Glomerular visceral epithelial cell (primary cell): ENCODE results near the gene TRABD2B.
"Not testable (repeated sequence)": the region's sequence is repeated elsewhere in the genome, so short reads cannot be mapped to it uniquely, and the experiment has no call there.

ENCODE experiments used
- DNase-seq: peaks from one replicate; pipeline ENCODE4 v3.0.0-alpha.2; 2016; ENCODE audit errors: extremely low spot score

Gene TRABD2B

GRCh38 chr1:47967864-47968555 lies 29.2 kb downstream of the TRABD2B start:
- no peak for DNase-seq

GRCh38 chr1:47965816-47966215 lies 31.4 kb downstream of the TRABD2B start:
- no peak for DNase-seq

DNA sequence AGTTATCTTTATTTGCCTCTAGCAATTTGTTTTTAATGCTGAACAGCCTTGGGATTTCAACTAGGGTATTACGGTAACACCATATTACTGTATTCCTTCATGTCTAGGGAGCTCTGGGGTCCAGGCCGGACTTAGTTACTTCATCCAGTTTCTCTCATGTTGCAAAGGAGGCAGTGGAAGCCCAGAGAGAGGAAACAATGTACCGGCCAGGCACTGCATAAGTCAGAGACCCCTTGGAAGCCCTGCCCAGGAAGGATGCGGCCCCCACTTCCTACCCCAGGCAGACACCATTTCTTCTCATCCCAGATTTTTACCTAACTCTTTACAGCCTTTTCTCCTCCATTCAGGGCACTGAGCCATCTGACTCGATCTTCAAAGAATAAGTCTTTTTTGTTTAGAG lies 32.5 kb downstream of the TRABD2B start:
- DNase-seq = no peak

DNA sequence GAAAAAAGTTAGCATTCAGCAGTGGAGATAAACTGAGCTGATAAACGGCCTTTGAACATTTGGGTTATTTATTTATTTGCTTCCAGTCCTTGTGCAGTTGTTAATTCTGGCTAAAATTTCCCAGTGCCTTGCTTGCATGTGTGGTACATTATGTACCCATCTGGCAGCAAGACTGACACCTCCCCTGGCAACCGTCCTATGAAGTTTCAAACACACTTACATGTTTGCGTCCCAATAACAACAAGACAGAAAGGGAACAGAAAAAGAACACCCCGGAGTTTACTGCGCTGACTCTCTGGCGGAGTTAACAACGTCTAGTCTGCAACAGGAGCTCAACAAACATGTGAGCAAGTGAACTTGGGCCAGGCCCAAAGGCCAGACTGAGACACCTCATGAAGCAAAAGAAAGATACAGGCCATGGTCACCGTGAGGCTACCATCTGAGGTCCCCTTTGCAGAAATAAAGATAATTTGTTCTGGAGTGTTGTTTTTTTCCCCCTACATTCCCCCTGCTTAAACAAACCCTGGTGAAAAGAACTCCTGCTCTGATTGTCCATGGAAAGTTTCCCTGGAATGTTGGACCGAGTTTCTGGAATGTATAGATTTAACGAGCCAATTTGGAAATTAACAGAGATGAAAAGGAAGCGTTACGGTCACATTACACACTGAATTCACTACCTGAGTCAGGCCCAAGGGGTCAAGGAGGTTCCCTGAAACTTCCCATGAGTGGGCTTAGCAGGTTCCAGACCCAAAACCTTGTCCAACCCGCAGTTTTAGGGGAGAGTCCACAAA lies 33.4 kb downstream of the TRABD2B start:
- DNase-seq = no peak

DNA sequence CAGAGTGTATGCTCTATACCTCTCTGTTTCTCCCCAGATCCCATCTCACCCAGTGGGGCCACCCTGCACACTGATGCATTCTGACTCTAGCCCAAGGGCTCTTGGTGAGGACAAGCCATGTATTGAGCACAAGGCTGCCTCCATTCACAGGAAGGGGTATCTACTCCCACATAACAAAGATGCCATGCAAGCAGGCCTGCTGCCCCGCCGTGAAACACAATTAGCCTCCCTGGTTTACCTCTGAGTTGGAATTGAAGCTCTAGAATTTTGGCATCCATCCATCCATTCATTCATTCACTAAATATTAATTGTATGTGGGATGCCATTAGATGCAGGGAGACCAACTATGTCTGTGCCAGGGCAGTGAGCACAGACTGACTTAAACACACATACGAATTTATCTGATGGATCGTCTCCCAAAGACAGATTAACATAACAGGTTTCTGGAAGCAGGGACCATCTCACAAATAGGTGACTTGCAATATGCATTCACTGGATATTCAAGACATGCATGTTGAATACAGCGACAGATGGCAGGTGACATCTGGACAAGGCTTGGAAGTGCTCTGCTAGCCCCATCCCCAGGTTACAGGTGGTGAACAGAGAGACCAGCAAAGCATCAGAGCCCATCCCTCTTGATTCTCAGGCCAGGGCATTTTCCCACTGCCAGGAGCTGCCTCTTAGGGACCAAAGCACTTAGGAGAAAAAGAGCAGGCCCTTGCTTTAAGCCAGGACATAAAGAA lies 34.3 kb downstream of the TRABD2B start:
- DNase-seq = no peak

DNA sequence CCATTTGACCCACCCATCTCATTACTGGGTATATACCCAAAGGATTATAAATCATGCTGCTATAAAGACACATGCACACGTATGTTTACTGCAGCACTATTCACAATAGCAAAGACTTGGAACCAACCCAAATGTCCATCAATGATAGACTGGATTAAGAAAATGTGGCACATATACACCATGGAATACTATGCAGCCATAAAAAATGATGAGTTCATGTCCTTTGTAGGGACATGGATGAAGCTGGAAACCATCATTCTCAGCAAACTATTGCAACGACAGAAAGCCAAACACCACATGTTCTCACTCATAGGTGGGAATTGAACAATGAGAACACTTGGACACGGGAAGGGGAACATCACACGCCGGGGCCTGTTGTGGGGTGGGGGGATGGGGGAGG lies 35.4 kb downstream of the TRABD2B start:
- DNase-seq = not testable (repeated sequence)

- DNase-seq = not testable (repeated sequence)
Observed at GRCh38 chr1:47956491-47956890, 40.7 kb downstream of the TRABD2B start.

GRCh38 chr1:47953661-47954060 lies 43.5 kb downstream of the TRABD2B start:
- DNase-seq = no peak

DNA sequence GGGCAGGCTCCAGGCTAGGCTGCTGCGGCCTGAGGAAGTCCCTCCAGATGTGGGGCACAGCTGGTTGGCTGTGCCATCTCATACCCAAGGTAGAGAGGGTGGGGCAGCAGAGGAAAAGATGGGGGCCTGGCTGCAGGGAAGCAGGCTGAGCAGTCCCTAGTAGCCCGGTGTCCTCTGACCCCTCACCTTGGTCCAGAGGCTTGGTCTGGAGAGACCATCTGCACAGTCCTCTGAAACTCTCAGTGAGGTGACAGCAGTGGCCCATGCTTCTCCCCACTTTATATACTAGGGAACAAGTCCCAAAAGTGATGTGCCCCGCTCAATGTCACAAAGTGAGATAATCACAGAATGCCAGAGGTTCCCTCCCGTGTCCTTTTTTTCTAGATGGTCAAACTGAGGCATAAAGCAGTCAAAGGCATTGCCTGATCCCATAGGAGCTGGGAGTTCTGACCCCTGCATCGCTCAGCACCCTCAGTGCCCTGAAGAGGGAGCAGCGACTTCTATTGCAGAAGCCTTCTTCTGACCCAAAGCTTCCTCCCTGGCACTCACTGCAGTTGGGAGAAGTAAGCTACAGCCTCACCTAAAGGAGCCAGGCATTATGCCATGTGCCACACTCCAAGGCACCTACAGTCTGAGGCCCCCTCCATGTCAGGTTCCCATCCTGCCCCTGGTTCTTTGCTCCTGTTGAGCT lies 45.5 kb downstream of the TRABD2B start:
- no peak for DNase-seq

DNA sequence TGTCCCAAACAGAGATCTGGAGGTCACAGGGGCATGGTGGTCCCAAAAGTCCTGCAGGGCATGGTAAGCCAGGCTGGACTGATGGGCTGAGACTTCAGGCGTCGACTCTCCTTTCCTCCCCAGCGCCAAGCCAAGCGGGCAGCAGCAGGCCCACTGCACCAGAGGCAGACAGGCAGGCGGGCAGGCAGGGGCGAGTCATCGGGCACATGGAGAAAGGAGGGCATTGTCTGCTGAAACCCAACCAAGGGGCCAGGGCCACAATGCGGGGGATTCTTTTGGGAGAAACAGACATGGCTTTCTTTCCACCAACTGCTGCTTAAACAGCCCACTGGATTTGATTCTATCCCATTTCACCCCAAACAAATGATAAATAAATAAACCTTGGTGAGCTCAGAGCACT lies 46.2 kb downstream of the TRABD2B start:
- DNase-seq = no peak

GRCh38 chr1:47950471-47950870 lies 46.7 kb downstream of the TRABD2B start:
- DNase-seq = no peak

DNA sequence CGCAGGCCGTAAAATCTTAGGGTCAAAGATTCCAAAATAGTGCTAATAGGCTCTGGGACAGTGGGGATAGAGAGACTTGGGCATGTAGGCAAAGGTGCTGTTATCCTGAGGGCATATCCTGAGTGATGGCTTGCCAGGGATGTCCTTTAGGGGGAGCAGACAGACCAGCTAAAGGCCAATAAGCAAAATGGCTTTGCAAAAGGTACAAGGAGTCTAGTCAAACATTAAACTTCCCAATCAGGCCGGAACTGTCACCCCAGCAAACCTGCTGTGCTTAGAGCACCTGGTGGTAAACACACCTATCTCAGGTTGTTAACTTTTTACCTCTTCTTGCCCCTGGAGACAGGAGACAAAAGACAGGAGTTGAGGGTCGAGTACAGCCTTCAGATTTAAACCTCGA lies 49.1 kb downstream of the TRABD2B start:
- DNase-seq = peak; percentile 23

- DNase-seq = no peak
Observed at GRCh38 chr1:47947531-47947930, 49.7 kb downstream of the TRABD2B start.

DNA sequence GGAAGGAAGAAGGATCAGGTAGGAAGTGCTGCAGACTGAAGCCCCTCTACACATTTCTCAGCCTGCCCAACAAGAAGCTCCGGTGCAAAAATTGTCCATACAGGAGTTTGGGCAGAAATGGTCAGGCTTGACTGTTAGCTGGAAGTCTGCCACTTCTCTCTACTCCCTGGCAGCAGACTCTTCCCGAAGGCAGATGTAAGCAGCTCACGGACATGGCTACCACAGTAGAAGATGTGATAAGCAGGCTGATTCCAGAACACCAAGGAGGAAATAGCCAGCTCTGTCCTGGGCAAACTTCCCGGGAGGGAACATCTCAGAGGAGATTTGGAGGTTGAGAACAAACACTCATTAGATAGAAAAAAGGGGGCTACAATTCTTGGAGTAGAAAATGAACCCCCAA lies 52.6 kb downstream of the TRABD2B start:
- DNase-seq = no peak

DNA sequence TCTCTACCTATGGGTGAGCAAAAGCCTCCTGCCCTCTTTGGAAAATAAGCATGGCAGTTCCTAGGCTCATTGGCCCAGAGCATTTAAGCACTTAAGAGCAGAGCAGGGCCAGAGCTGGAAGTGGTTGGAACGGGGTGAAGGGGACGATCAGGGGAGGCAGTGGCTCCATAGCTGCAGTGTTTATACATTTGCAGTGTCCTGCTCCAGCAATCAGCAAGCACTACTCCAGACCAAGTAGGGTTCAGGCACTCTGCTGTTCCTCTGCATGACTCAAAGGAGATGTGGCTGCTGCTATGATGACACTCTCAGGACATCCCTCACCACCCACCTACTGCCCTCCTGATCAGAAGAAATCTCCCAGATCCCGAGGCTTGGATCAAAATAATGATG lies 55.0 kb downstream of the TRABD2B start:
- peak; percentile 49 for DNase-seq

- DNase-seq = peak; percentile 67
Observed at GRCh38 chr1:47941609-47942239, 55.5 kb downstream of the TRABD2B start.

DNA sequence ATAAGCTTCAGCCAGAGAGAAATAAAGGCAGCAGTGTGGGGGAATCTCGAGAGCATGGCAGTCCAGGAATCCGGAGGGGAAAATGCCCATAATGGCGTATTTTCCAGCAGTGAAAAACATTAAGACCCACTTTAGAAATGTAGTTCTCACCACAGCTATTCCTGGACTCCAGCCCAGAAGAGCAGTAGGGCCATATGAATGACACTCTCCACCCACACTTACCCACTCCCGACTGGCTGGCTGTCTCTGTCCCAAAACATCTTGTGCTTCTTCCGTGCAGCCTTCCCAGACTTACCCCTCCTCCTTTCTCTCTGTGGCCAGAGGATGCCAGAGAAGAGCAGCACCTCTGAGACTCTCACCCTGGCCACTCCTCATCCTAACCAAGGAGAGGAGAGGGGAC lies 56.4 kb downstream of the TRABD2B start:
- DNase-seq = peak; percentile 68

DNA sequence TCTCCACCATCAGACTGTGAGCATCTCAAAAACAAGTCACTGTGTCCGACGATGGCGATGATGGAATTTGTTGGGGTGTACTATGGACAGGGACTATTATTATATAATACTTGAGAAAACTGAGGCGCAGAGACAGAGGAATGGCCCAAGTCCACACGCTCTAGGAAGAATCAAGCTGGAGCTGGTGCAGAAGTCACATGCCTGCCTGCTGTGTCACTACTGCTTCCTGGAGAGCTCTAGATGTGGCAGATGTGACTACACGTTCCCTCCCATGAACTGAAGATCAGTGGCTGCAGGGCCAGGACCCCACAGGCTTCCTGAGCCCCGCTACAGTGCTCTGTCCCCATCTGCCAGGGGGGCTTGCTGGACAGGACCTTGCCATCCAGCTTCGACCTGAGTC lies 56.9 kb downstream of the TRABD2B start:
- no peak for DNase-seq

DNA sequence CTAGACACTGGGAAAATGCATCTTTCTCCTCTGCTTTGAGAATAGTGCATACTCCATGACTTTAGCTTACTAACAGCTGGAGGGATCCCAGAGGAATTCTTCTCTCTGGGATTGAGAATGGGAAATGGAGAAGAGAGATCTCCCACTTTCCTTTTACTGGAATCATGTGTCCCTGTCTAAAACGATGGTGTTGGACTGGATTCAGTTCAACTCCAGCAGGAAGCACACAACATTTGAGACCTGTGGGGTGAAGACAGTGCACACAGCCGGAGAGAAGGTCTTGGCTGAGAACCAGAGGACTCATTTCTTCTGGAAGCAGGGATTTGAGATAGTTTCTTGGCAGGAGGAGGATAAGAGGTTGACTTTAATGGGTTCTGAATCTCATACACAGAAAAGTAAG lies 58.7 kb downstream of the TRABD2B start:
- DNase-seq = no peak

- no peak for DNase-seq
Observed at GRCh38 chr1:47937586-47938254, 59.5 kb downstream of the TRABD2B start.

GRCh38 chr1:47936916-47937551 lies 60.2 kb downstream of the TRABD2B start:
- no peak for DNase-seq
